ENCODE results near the gene CMTM6.

The CMTM6 gene

DNA sequence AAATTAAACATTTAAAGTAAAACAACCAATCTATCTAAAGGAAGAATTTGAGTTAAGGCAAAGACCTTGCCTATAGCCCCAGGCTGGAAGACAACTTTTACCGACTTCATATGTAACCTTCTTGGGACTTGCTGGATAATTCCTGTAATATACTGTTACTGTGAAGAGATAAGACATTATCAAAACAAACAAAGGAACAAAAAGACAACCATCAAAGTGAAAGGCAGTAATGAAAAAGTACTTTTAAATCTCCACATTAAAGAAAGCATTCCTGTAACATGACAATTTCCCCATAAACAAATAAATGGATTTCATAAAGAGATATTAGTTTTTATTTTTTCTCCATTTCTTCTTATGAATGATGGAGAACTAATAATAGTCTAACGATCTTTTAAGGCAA, 2.4 kb downstream of the CMTM6 start (continued):
- TF ChIP-seq, protein P1, sequence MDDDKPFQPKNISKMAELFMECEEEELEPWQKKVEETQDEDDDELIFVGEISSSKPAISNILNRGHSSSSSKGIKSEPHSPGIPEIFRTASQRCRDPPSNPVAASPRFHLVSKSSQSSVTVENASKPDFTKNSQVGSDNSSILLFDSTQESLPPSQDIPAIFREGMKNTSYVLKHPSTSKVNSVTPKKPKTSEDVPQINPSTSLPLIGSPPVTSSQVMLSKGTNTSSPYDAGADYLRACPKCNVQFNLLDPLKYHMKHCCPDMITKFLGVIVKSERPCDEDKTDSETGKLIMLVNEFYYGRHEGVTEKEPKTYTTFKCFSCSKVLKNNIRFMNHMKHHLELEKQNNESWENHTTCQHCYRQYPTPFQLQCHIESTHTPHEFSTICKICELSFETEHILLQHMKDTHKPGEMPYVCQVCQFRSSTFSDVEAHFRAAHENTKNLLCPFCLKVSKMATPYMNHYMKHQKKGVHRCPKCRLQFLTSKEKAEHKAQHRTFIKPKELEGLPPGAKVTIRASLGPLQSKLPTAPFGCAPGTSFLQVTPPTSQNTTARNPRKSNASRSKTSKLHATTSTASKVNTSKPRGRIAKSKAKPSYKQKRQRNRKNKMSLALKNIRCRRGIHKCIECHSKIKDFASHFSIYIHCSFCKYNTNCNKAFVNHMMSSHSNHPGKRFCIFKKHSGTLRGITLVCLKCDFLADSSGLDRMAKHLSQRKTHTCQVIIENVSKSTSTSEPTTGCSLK (tag by site-specific recombination; IDR thresholded peaks at IDR 0.05), result no peak
- TF ChIP-seq TCF7L2 (IDR thresholded peaks at IDR 0.05; ENCODE audit: borderline replicate concordance, low read depth, low read length) (peak; percentile 96), ZNF221 (tag by site-specific recombination; IDR thresholded peaks at IDR 0.05; ENCODE audit: borderline replicate concordance) (no peak), SALL2 (tag by site-specific recombination; IDR thresholded peaks at IDR 0.05; ENCODE audit: borderline replicate concordance) (no peak), ZXDB (tag by site-specific recombination; IDR thresholded peaks at IDR 0.05) (peak; percentile 76), ZNF146 (tag by site-specific recombination; IDR thresholded peaks at IDR 0.05) (peak; percentile 40; the same call in 1 of the 2 replicates), ZNF169 (tag by site-specific recombination; IDR thresholded peaks at IDR 0.05) (no peak), ZNF510 (tag by site-specific recombination; IDR thresholded peaks at IDR 0.05; ENCODE audit: insufficient replicate concordance) (no peak), ZFHX2 (tag by site-specific recombination; conservative IDR thresholded peaks at IDR 0.05) (no peak), IKZF3 (tag by site-specific recombination; IDR thresholded peaks at IDR 0.05) (peak; percentile 66), ZNF311 (tag by site-specific recombination; IDR thresholded peaks at IDR 0.05; ENCODE audit: borderline replicate concordance) (no peak), ZNF658 (tag by site-specific recombination; IDR thresholded peaks at IDR 0.05) (no peak), ZNF521 (tag by site-specific recombination; IDR thresholded peaks at IDR 0.05) (no peak), KLF7 (tag by site-specific recombination; IDR thresholded peaks at IDR 0.05; ENCODE audit: borderline replicate concordance) (no peak), YY1 (tag by site-specific recombination; IDR thresholded peaks at IDR 0.05) (no peak), ZNF701 (tag by site-specific recombination; IDR thresholded peaks at IDR 0.05) (no peak), SCRT1 (tag by site-specific recombination; IDR thresholded peaks at IDR 0.05; ENCODE audit: borderline replicate concordance) (no peak), ZEB2 (tag by site-specific recombination; IDR thresholded peaks at IDR 0.05) (no peak), ZNF223 (tag by site-specific recombination; IDR thresholded peaks at IDR 0.05) (no peak), ZNF48 (tag by site-specific recombination; IDR thresholded peaks at IDR 0.05) (no peak), ZNF654 (tag by site-specific recombination; IDR thresholded peaks at IDR 0.05; ENCODE audit: low read depth) (no peak)
- TF ChIP-seq, protein P2, sequence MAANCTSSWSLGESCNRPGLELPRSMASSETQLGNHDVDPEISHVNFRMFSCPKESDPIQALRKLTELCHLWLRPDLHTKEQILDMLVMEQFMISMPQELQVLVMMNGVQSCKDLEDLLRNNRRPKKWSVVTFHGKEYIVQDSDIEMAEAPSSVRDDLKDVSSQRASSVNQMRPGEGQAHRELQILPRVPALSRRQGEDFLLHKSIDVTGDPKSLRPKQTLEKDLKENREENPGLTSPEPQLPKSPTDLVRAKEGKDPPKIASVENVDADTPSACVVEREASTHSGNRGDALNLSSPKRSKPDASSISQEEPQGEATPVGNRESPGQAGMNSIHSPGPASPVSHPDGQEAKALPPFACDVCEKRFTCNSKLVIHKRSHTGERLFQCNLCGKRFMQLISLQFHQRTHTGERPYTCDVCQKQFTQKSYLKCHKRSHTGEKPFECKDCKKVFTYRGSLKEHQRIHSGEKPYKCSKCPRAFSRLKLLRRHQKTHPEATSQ (tag by site-specific recombination; IDR thresholded peaks at IDR 0.05), result no peak
- TF ChIP-seq, protein P3, sequence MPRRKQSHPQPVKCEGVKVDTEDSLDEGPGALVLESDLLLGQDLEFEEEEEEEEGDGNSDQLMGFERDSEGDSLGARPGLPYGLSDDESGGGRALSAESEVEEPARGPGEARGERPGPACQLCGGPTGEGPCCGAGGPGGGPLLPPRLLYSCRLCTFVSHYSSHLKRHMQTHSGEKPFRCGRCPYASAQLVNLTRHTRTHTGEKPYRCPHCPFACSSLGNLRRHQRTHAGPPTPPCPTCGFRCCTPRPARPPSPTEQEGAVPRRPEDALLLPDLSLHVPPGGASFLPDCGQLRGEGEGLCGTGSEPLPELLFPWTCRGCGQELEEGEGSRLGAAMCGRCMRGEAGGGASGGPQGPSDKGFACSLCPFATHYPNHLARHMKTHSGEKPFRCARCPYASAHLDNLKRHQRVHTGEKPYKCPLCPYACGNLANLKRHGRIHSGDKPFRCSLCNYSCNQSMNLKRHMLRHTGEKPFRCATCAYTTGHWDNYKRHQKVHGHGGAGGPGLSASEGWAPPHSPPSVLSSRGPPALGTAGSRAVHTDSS (tag by site-specific recombination; IDR thresholded peaks at IDR 0.05), result no peak
- TF ChIP-seq, protein P4, sequence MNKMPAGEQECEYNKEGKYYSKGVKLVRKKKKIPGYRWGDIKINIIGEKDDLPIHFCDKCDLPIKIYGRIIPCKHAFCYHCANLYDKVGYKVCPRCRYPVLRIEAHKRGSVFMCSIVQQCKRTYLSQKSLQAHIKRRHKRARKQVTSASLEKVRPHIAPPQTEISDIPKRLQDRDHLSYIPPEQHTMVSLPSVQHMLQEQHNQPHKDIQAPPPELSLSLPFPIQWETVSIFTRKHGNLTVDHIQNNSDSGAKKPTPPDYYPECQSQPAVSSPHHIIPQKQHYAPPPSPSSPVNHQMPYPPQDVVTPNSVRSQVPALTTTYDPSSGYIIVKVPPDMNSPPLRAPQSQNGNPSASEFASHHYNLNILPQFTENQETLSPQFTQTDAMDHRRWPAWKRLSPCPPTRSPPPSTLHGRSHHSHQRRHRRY (tag by site-specific recombination; IDR thresholded peaks at IDR 0.05), result no peak
- TF ChIP-seq, protein P5, sequence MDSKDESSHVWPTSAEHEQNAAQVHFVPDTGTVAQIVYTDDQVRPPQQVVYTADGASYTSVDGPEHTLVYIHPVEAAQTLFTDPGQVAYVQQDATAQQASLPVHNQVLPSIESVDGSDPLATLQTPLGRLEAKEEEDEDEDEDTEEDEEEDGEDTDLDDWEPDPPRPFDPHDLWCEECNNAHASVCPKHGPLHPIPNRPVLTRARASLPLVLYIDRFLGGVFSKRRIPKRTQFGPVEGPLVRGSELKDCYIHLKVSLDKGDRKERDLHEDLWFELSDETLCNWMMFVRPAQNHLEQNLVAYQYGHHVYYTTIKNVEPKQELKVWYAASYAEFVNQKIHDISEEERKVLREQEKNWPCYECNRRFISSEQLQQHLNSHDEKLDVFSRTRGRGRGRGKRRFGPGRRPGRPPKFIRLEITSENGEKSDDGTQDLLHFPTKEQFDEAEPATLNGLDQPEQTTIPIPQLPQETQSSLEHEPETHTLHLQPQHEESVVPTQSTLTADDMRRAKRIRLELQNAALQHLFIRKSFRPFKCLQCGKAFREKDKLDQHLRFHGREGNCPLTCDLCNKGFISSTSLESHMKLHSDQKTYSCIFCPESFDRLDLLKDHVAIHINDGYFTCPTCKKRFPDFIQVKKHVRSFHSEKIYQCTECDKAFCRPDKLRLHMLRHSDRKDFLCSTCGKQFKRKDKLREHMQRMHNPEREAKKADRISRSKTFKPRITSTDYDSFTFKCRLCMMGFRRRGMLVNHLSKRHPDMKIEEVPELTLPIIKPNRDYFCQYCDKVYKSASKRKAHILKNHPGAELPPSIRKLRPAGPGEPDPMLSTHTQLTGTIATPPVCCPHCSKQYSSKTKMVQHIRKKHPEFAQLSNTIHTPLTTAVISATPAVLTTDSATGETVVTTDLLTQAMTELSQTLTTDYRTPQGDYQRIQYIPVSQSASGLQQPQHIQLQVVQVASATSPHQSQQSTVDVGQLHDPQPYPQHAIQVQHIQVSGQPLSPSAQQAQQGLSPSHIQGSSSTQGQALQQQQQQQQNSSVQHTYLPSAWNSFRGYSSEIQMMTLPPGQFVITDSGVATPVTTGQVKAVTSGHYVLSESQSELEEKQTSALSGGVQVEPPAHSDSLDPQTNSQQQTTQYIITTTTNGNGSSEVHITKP (tag by site-specific recombination; IDR thresholded peaks at IDR 0.05), result no peak
- TF ChIP-seq, protein P6, sequence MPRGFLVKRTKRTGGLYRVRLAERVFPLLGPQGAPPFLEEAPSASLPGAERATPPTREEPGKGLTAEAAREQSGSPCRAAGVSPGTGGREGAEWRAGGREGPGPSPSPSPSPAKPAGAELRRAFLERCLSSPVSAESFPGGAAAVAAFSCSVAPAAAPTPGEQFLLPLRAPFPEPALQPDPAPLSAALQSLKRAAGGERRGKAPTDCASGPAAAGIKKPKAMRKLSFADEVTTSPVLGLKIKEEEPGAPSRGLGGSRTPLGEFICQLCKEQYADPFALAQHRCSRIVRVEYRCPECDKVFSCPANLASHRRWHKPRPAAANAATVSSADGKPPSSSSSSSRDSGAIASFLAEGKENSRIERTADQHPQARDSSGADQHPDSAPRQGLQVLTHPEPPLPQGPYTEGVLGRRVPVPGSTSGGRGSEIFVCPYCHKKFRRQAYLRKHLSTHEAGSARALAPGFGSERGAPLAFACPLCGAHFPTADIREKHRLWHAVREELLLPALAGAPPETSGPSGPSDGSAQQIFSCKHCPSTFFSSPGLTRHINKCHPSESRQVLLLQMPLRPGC (tag by site-specific recombination; IDR thresholded peaks at IDR 0.05), result peak; percentile 29; the same call in 1 of the 2 replicates
- TF ChIP-seq, protein P7, sequence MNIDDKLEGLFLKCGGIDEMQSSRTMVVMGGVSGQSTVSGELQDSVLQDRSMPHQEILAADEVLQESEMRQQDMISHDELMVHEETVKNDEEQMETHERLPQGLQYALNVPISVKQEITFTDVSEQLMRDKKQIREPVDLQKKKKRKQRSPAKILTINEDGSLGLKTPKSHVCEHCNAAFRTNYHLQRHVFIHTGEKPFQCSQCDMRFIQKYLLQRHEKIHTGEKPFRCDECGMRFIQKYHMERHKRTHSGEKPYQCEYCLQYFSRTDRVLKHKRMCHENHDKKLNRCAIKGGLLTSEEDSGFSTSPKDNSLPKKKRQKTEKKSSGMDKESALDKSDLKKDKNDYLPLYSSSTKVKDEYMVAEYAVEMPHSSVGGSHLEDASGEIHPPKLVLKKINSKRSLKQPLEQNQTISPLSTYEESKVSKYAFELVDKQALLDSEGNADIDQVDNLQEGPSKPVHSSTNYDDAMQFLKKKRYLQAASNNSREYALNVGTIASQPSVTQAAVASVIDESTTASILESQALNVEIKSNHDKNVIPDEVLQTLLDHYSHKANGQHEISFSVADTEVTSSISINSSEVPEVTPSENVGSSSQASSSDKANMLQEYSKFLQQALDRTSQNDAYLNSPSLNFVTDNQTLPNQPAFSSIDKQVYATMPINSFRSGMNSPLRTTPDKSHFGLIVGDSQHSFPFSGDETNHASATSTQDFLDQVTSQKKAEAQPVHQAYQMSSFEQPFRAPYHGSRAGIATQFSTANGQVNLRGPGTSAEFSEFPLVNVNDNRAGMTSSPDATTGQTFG (tag by site-specific recombination; IDR thresholded peaks at IDR 0.05; ENCODE audit: borderline replicate concordance), result no peak

Measured in HEK293 (cell line).